ENCODE results near the gene SPIN2A.
A peak's percentile ranks its signal among the peaks of the same experiment; 100 is the strongest.
"Not testable (repeated sequence)": the region's sequence is repeated elsewhere in the genome, so short reads cannot be mapped to it uniquely, and the experiment has no call there.

Gene SPIN2A

DNA sequence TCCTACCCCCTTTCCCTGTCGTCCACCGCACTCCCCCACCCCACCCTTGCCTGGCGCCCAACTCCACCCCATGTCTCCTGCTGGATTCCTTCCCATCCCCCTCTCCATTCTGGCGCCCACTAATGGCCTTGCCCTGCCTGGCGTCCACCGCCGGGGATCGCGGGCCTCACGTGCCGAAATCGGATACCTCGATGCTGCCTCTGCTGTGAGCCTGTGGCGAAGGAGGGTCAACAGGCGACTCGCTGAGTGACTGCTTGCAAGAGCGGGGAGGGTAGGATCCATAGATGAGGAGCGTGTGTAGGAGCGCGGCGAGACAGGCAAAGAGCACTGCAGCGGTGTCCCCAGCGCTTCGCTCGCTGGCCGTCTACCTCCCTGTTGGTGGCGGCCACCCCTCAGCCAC, at the start of gene SPIN2A:
TSS of gene SPIN2A (minus strand) at position 325 of the 400 bp plus-strand sequence. CDS start 800 bp downstream, outside the sequence.
- DNase-seq (ENCODE audit: low spot score), result not testable (repeated sequence)

GRCh38 chrX:57178605-57179004, 41.4 kb upstream of the SPIN2A start:
- no peak for DNase-seq (ENCODE audit: low spot score)

- DNase-seq (ENCODE audit: low spot score), result no peak
These were observed 39.9 kb upstream of the SPIN2A start for GRCh38 chrX:57177070-57177469.

DNA sequence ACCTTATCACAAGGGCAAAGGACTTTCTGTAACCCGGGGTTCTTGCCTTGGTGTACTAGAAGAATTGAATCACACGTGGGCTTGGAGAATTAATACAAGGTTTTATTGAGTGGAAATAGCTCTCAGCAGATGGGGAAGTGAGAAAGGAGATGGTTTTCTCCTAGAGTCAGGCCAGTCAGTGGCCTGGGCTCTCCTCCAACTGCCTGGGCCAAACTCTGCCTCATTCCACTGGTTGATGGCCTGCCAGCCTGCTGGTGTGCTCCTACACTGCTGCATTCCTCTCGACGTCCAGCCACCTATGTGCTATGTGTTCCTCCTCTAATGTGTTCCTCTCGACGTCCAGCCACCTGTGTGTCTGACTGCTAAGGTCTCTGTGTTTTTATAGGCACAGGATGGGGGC, 35.3 kb upstream of the SPIN2A start:
- no peak for DNase-seq (ENCODE audit: low spot score)

DNA sequence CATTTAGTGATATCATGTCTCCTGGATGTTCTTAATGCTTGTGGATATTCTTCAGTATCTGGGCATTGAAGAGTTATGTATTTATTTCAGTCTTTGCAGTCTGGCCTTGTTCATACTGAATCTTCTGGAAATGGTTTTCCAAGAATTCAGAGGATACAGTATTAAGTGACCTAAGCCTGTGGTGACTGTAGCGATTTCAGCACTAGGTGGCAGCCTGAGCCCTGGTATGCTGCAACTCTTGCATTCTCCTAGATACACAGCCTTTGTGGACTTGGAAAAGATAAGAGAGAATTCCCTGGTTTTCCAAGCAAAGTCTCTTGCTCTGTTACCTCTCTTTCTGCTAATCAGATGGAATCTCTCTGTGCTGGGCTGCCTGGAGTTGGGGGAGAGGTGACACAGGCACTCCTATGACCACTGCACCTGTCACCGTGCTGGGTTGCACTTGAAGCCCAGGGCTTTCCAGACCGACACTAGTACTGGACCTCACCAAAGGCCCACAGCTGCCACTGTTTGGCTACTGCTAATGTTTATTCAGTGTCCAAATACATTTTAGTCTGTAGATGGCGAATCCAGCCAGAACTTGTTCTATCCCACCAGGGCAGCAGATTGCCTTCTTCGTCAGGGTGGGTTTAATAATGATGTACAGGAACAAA, 19.3 kb upstream of the SPIN2A start:
- peak; percentile 46 for DNase-seq (ENCODE audit: low spot score)

GRCh38 chrX:57155171-57155570, 18.0 kb upstream of the SPIN2A start:
- DNase-seq (ENCODE audit: low spot score), result no peak

GRCh38 chrX:57152222-57152621, 15.0 kb upstream of the SPIN2A start:
- not testable (repeated sequence) for DNase-seq (ENCODE audit: low spot score)

- no peak for DNase-seq (ENCODE audit: low spot score)
These were observed 1.5 kb upstream of the SPIN2A start for GRCh38 chrX:57138674-57139073.

DNA sequence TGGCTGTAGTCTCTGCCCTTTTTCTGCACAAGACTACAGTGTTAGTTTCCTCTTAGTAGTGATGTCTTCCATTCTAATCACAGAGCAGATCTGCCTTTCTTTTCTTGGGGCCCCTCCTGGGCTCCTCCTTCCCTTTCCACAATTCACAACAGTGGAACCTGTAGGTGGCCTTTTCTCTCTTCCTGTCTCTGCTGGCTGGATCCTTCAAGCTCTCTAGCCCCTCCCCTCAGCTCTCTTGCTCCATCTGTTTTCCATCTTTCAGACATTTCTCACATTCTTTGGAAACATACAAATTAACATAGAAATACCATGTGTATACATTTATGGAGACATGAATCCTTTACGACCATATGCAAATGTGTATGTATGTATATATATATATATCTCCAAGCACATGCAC, 304 bp upstream of the SPIN2A start:
- DNase-seq (ENCODE audit: low spot score), result no peak

DNA sequence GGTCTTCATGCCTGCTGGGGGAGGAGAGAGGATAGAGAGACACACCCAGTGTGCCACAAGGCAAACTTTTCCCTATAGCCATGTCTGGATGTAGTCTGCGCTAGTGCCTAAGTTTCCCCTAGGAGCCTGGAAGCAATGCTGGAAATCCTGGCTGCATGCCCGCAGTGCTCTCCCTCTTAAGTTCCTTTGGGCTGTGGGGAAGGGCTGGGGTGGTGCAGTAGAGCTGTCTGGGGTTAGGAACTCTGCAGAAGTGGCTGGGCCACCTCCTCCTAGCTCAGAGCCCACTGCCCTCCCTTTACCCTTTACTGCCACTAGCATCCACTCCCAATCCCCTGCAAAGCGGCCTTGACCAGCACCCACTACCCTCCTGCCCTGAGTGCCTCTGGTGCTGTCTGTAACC, 608 bp downstream of the SPIN2A start:
- DNase-seq (ENCODE audit: low spot score), result not testable (repeated sequence)

- no peak for DNase-seq (ENCODE audit: low spot score)
These were observed 1.9 kb downstream of the SPIN2A start for GRCh38 chrX:57135287-57135686.

- DNase-seq (ENCODE audit: low spot score), result no peak
These were observed 2.5 kb downstream of the SPIN2A start for GRCh38 chrX:57134702-57135101.

GRCh38 chrX:57133706-57134105, 3.5 kb downstream of the SPIN2A start:
- DNase-seq (ENCODE audit: low spot score), result no peak

GRCh38 chrX:57133284-57133683, 3.9 kb downstream of the SPIN2A start:
- DNase-seq (ENCODE audit: low spot score), result not testable (repeated sequence)

DNA sequence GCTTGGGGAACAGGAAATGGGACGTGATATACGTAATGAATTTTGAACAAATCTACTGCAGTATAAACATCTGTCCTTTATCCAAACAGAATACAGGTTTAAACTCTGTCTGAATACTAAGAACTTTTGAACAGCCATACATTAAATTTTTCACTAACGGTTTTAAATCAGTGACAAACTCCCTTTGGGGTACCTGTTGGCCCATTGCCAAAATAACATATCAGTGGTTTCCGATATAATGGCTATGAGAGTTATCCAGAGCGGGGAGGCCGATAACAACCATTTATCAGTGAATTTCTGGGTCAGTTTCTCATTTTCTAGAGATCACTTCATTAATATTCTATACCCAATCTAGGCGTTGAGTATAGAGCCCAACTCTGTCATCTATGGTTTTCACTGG, 5.2 kb downstream of the SPIN2A start:
- DNase-seq (ENCODE audit: low spot score), result no peak

DNA sequence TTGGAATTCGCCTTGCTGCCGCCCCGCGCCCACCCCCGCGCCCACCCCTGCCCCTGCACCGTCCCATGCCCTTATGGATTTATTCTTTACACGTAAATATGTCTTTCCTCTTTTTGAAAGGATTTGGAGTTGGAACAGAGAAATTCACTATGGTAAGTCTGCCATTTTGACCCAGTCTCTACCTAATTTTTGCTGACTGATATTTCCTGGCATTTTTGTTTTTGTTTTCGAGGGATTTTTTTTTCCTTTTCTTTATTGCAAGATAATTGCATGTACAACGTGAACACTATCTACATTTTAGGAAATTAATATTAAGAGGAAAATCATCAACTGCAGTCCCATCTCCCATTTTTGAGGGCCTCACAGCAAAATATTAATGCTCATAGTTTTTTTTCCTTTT, 15.4 kb downstream of the SPIN2A start:
- DNase-seq (ENCODE audit: low spot score), result no peak

- peak; percentile 84 for DNase-seq (ENCODE audit: low spot score)
These were observed 15.9 kb downstream of the SPIN2A start, which contains the start of gene SPIN2B for GRCh38 chrX:57121162-57121755. Gene SPIN2B (minus strand): TSS chrX:57121548.

DNA sequence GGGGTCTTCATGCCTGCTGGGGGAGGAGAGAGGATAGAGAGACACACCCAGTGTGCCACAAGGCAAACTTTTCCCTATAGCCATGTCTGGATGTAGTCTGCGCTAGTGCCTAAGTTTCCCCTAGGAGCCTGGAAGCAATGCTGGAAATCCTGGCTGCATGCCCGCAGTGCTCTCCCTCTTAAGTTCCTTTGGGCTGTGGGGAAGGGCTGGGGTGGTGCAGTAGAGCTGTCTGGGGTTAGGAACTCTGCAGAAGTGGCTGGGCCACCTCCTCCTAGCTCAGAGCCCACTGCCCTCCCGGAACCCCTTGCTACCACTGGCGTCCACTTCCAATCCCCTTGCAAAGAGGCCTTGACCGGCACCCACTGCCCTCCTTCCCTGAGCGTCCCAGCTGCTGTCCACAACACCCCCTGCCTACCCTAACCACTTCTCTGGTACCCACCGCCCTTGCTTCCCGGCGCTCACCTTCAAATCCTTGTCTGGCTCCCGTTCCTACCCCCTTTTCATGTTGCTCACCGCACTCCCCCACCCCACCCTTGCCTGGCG, 16.5 kb downstream of the SPIN2A start:
- DNase-seq (ENCODE audit: low spot score), result not testable (repeated sequence)

- no peak for DNase-seq (ENCODE audit: low spot score)
These were observed 17.8 kb downstream of the SPIN2A start for GRCh38 chrX:57119416-57119815.

- not testable (repeated sequence) for DNase-seq (ENCODE audit: low spot score)
These were observed 19.6 kb downstream of the SPIN2A start for GRCh38 chrX:57117566-57117965.

GRCh38 chrX:57104921-57105398, 32.2 kb downstream of the SPIN2A start:
- DNase-seq (ENCODE audit: low spot score), result no peak

DNA sequence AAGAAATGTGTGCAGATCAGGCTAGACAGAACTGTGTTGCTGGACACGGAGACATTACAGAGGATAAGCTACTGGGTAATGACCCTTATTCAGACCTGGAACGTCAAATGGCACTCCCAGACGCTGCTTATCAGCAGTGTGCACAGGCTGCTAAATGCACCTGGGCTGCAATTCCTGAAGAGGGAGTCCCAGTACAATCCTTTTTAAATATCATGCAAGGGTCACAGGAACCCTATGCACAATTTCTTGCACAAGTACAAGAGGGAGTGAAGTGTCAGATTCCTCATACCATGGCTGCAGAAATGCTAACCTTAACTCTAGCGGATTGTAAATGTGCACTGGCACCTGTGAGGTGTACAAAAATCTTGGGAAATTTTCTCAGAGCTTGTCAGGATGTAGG, 32.8 kb downstream of the SPIN2A start:
- no peak for DNase-seq (ENCODE audit: low spot score)

DNA sequence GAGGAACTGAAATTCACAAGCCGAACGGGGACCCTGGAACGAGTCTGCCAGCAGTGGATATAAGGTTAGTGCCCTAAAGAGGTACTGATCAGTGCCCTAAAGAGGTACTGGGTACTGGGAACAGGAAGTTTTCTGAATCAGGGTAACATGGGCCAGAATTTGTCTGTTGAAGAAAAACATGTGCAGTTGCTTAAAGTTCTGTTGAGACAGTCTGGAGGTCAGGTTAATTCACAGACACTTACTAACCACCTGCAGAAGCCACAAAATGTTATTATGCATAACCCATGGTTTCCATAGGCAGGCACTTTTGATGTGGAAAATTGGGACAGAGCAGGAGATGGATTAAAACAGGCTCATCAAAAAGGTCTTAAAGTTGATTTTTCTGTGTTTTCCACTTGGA, 33.7 kb downstream of the SPIN2A start:
- DNase-seq (ENCODE audit: low spot score), result no peak
